ENCODE data around the gene TPPP3. TPM values are rescaled to one million over a fixed set of nuclear protein-coding genes. Genes with fewer than 3 reads are reported as not detected.

Gene TPPP3
- total and polyA plus RNA-seq, 2 experiments from 2014 or later = 2.5 to 7.2 TPM

- H3K4me1 ChIP-seq (ENCODE audit: low read depth) = no peaks in the 10 kb centered on the region
- no peak overlapping the region for H3K27ac ChIP-seq
Measured at GRCh38 chr16:67413978-67414911, 20.9 kb upstream of the TPPP3 start.

DNA sequence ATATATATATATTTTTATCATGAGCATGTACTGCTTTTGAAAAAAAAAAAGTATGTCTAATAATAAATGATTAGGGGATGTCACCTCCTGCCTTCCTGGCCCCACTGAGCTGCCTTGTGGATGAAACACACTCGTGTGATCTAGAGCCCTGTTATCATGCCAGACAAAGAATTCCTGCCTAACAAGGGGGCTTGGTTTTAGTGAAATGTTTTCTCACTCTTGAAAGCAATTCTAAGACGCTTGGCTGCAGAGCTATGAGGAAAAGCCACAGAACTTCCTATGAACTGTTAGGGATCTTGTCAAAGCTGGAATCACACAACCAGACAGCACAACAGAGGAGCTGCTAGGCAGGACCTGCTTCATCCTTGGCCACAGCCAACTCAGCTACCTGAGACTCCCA lies 19.0 kb upstream of the TPPP3 start:
- Histone ChIP-seq H3K27me3 (no peaks in the 10 kb centered on the region), H3K4me1 (ENCODE audit: low read depth) (no peaks in the 10 kb centered on the region), H3K4me3 (no peak overlapping the region), H3K27ac (no peak overlapping the region), H3K36me3 (no peaks in the 10 kb centered on the region), H3K9me3 (ENCODE audit: low read depth) (no peaks in the 10 kb centered on the region)
- no peak for TF ChIP-seq CTCF (IDR thresholded peaks at IDR 0.05; ENCODE audit: low read depth, low read length)
- DNase-seq (ENCODE audit: low read depth in 1 of 2, low spot score in 1 of 2) = no peak

More at GRCh38 chr16:67413978-67414911, 20.9 kb upstream of the TPPP3 start:
- Histone ChIP-seq H3K27me3 (no peaks in the 10 kb centered on the region), H3K9me3 (ENCODE audit: low read depth) (no peaks in the 10 kb centered on the region), H3K36me3 (no peaks in the 10 kb centered on the region), H3K4me3 (no peak overlapping the region)
- DNase-seq (ENCODE audit: low read depth in 1 of 2, low spot score in 1 of 2) = no peak
- no peak for TF ChIP-seq CTCF (IDR thresholded peaks at IDR 0.05; ENCODE audit: low read depth, low read length)

- Histone ChIP-seq H3K9me3 (ENCODE audit: low read depth) (no peaks in the 10 kb centered on the region), H3K27ac (no peak overlapping the region), H3K4me1 (ENCODE audit: low read depth) (no peaks in the 10 kb centered on the region), H3K27me3 (no peaks in the 10 kb centered on the region), H3K36me3 (no peaks in the 10 kb centered on the region), H3K4me3 (no peak overlapping the region)
- DNase-seq (ENCODE audit: low read depth in 1 of 2, low spot score in 1 of 2) = no peak
- no peak for TF ChIP-seq CTCF (IDR thresholded peaks at IDR 0.05; ENCODE audit: low read depth, low read length)
Measured at GRCh38 chr16:67411339-67411738, 18.0 kb upstream of the TPPP3 start.

- no peak for DNase-seq (ENCODE audit: low read depth in 1 of 2, low spot score in 1 of 2)
- TF ChIP-seq CTCF (IDR thresholded peaks at IDR 0.05; ENCODE audit: low read depth, low read length) = no peak
- H3K27me3 ChIP-seq = no peaks in the 10 kb centered on the region
Measured at GRCh38 chr16:67409631-67410030, 16.3 kb upstream of the TPPP3 start.

DNA sequence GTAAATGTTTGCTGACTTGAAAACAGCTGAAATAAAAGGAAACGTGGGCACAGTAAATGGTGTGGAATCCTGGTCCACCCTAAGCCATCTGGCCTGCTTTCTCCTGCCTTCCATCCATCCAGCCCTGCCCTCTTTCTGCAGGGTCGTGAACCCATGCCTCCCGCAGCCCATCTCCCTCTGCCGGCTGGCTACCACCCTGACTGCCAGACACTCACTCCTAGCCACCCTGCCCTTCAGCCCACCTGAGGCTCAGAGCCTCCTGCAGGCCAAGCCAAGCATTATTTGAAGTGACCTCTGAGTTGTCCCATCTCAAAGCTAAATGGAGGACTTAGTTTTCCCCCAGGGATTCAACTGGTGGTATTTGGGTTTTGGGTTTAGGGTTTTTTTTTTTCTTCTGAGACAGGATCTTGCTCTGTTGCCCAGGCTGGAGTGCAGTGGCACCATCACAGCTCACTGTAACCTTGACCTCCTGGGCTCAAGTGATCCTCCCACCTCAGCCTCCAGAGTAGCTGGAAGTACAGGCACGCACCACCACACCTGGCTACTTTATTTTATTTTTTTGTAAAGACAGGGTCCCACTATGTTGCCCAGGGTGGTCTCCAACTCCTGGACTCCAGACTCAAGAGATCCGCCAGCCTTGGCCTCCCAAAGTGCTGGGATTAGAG lies 14.6 kb upstream of the TPPP3 start:
- no peaks in the 10 kb centered on the region for H3K36me3 ChIP-seq
- H3K4me1 ChIP-seq (ENCODE audit: low read depth) = no peaks in the 10 kb centered on the region
- no peak overlapping the region for H3K27ac ChIP-seq
- no peak for TF ChIP-seq CTCF (IDR thresholded peaks at IDR 0.05; ENCODE audit: low read depth, low read length)
- H3K9me3 ChIP-seq (ENCODE audit: low read depth) = no peaks in the 10 kb centered on the region
- no peaks in the 10 kb centered on the region for H3K27me3 ChIP-seq
- no peak overlapping the region for H3K4me3 ChIP-seq
- no peak for DNase-seq (ENCODE audit: low read depth in 1 of 2, low spot score in 1 of 2)

More at GRCh38 chr16:67409631-67410030, 16.3 kb upstream of the TPPP3 start:
- Histone ChIP-seq H3K4me1 (ENCODE audit: low read depth) (no peaks in the 10 kb centered on the region), H3K36me3 (no peaks in the 10 kb centered on the region), H3K9me3 (ENCODE audit: low read depth) (no peaks in the 10 kb centered on the region), H3K27ac (no peak overlapping the region), H3K4me3 (no peak overlapping the region)

All from cardiac muscle cell (in vitro differentiated cells and primary cell).